OCI-LY7 (cell line): Measurements from ENCODE around the gene MBD3L5.

Experiments
- CTCF ChIP-seq: fragments of 200-600 bp; sonication (generic); conservative IDR thresholded peaks from 2 replicates; pipeline ENCODE4 v1.5.1; 2014; ENCODE audit warnings: mild to moderate bottlenecking, antibody characterized with exemption, low read length, moderate library complexity, mixed read lengths
- EZH2phosphoT487 ChIP-seq: fragments of 200-600 bp; sonication (generic); IDR thresholded peaks from 2 replicates; pipeline ENCODE4 v1.6.1; 2018; ENCODE audit warnings: low read depth, borderline replicate concordance, mild to moderate bottlenecking, mixed run types, antibody characterized with exemption, low read length, moderate library complexity, mixed read lengths

GRCh38 chr19:7068599-7068998, 38.2 kb downstream of the MBD3L5 start:
- TF ChIP-seq CTCF (no peak), EZH2phosphoT487 (no peak)
